Loucy (cell line): ENCODE measurements around the gene CYP8B1.

Source experiments
- EZH2phosphoT487 ChIP-seq: fragments of 200-600 bp; IDR thresholded peaks from 2 replicates; pipeline ENCODE4 v1.6.1; 2018; ENCODE audit warnings: antibody characterized with exemption, mild to moderate bottlenecking, moderate library complexity, borderline replicate concordance
- TF ChIP-seq, protein P1 (sequence below): fragments of 200-600 bp; sonication (generic); conservative IDR thresholded peaks from 2 replicates; pipeline ENCODE4 v1.5.1; 2014; ENCODE audit warnings: mild to moderate bottlenecking, antibody characterized with exemption, low read length

DNA sequence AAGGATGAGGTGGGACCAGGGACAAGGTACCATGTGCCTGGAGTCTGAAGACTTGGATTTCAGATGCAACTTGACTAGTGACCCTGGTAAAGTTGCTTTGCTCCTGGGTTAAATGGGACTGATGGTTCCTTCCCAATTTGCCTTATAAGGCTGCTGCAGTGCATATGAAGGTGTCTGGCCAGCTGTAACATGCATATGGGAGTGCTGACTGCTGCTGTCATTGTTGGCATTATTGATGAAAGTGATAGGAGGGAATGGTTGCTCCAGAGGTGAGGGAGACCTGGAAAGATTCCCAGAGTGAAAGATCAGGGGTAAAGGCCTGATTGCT is 20.5 kb downstream of the CYP8B1 start:
- TF ChIP-seq, protein P1, sequence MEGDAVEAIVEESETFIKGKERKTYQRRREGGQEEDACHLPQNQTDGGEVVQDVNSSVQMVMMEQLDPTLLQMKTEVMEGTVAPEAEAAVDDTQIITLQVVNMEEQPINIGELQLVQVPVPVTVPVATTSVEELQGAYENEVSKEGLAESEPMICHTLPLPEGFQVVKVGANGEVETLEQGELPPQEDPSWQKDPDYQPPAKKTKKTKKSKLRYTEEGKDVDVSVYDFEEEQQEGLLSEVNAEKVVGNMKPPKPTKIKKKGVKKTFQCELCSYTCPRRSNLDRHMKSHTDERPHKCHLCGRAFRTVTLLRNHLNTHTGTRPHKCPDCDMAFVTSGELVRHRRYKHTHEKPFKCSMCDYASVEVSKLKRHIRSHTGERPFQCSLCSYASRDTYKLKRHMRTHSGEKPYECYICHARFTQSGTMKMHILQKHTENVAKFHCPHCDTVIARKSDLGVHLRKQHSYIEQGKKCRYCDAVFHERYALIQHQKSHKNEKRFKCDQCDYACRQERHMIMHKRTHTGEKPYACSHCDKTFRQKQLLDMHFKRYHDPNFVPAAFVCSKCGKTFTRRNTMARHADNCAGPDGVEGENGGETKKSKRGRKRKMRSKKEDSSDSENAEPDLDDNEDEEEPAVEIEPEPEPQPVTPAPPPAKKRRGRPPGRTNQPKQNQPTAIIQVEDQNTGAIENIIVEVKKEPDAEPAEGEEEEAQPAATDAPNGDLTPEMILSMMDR: no peak
- TF ChIP-seq EZH2phosphoT487: no peak
